ENCODE data around the gene TRPC5OS.

The TRPC5OS gene

DNA sequence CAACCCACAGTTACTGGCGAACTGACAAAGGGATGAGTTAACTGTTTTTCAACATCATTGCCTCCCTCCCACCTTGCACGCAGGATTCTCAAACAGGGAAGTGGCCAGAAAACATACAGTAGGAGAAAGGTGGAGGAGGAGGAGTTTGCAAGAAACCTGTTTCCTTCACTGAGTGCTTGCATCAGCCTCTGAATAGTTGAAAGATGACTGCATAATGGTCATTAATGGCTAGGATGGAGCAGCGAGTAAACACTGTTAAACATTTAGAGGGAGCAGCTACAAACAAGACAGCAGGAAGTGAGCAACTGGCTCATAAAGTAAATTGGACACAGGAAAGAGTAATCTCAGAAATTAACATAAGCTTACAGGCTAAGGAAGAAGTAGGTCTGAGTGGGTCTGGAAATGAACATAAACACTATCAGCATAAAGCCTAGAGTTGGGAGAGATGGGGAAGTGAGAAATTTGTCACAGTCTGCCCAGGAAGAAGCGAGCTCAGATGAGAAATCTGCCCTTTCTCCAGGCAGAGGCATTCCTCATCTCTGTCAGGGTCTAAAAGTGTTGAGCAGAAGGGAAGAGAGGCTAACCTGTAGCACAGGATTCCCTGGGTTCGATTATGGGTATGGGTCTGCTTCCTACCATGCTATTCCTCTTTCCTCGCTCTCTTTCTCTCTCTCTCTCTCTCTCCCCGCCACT is 38.6 kb downstream of the TRPC5OS start:
- no peak for DNase-seq

DNA sequence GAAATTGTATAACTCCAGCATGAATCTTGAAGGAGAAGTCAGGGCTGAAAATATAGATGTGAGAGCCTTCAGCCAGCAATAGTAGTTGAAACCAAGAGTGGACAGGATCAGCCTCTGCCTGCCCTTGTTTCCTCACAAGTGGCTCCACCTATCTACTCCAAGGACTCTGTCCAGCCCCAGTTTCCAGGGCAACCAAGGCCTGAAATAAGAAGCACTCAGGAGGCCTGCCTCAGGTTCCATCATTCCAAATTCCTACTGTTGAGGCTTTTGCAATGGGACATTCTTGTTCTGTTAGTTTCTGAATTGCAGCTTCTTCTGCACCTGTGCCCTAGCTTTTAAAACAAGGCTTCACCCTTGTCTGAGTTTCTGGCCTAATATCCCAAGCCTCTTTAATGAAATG is 41.6 kb downstream of the TRPC5OS start:
- no peak for DNase-seq

DNA sequence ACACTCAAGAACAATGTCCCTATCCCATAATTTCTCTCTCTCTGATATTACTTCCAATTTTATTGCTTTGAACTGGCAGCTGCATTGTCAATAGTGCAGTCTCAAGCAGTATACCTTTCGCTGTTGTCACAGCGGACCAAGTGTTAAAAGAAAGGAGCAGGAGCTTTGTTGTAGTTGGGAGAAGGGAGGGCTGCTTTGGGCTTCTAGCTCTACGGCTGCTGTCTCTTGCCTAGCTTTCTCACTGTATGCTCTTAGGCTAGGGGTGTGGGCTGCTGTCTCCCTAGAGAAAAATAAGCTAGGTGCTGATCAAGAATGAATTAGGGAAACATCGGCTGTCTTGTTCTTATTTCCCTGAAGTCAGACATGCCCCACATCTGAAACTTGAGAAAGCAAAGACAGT is 52.5 kb downstream of the TRPC5OS start:
- no peak for DNase-seq
